DND-41 (cell line): ENCODE data around the gene ACSS1.

ENCODE experiments used
- ATAC-seq: fragments of 200-7000 bp; cut with Tn5 transposase; 3 replicates; pipeline ENCODE4 v1.9.1; 2021; ENCODE audit warnings: low read depth; ENCODE audit not compliant: insufficient read depth
- DNase-seq: peaks from one replicate; pipeline ENCODE4 v3.0.0-alpha.2; 2020
- H2AFZ ChIP-seq: 2 replicates; pipeline ENCODE4 v1.6.0; 2012; ENCODE audit warnings: low read depth, low read length
- H3K27ac ChIP-seq: 2 replicates; pipeline ENCODE4 v1.5.1; 2012; ENCODE audit warnings: low read length, inconsistent platforms
- H3K27me3 ChIP-seq: fragments of 200-600 bp; sonication (generic); 2 replicates; pipeline ENCODE4 v1.6.0; 2012; ENCODE audit warnings: low read length, mild to moderate bottlenecking, inconsistent platforms; ENCODE audit not compliant: insufficient read depth, poor library complexity
- H3K36me3 ChIP-seq: 2 replicates; pipeline ENCODE4 v1.5.1; 2012; ENCODE audit warnings: low read length, inconsistent platforms; ENCODE audit not compliant: insufficient read depth
- H3K4me1 ChIP-seq: 2 replicates; pipeline ENCODE4 v1.5.1; 2012; ENCODE audit warnings: mild to moderate bottlenecking, low read length; ENCODE audit not compliant: insufficient read depth
- H3K4me2 ChIP-seq: 2 replicates; pipeline ENCODE4 v1.6.0; 2012; ENCODE audit warnings: mild to moderate bottlenecking, moderate library complexity, low read length, inconsistent platforms; ENCODE audit not compliant: insufficient read depth
- H3K4me3 ChIP-seq, 2 experiments: fragments of 200-600 bp in 1 of 2; shearing (Covaris generic) in 1 of 2; 2 replicates each; pipeline ENCODE4 v1.5.1; 2012 to 2016; ENCODE audit warnings: inconsistent platforms in 2 of 2, low read length in 2 of 2, mild to moderate bottlenecking in 2 of 2, low read depth in 1 of 2, moderate library complexity in 1 of 2
- H3K79me2 ChIP-seq: 2 replicates; pipeline ENCODE4 v1.6.0; 2012; ENCODE audit warnings: low read length, inconsistent platforms; ENCODE audit not compliant: insufficient read depth
- H3K9ac ChIP-seq: 2 replicates; pipeline ENCODE4 v1.6.0; 2012; ENCODE audit warnings: low read depth, mild to moderate bottlenecking, inconsistent platforms, low read length, moderate library complexity
- H3K9me3 ChIP-seq: 2 replicates; pipeline ENCODE4 v1.5.1; 2012; ENCODE audit warnings: low read length, moderate library complexity, mild to moderate bottlenecking, inconsistent platforms; ENCODE audit not compliant: insufficient read depth, severe bottlenecking
- H4K20me1 ChIP-seq: 2 replicates; pipeline ENCODE4 v1.6.0; 2012; ENCODE audit warnings: low read length; ENCODE audit not compliant: insufficient read depth
- EZH2 ChIP-seq: IDR thresholded peaks from 3 replicates; pipeline ENCODE4 v1.6.1; 2012; ENCODE audit warnings: borderline replicate concordance, low read depth, mild to moderate bottlenecking, moderate library complexity, low read length, inconsistent platforms; ENCODE audit not compliant: severe bottlenecking
- TF ChIP-seq, protein P1 (sequence below): IDR thresholded peaks from 2 replicates; pipeline ENCODE4 v1.5.1; 2012; ENCODE audit warnings: borderline replicate concordance, low read length, moderate library complexity, mild to moderate bottlenecking; ENCODE audit not compliant: poor library complexity, severe bottlenecking; ENCODE audit errors: extremely low read depth

Gene ACSS1

GRCh38 chr20:24958506-24959385, 99.2 kb downstream of the ACSS1 start:
- H3K4me3 ChIP-seq, result no peak overlapping the region
- H3K9ac ChIP-seq, result no peak overlapping the region
- no peaks in the 10 kb centered on the region for H3K79me2 ChIP-seq
- H3K36me3 ChIP-seq, result peaks cover 64% of the 10 kb centered on the region
- no peak overlapping the region for H3K4me2 ChIP-seq
- ATAC-seq (no peak), DNase-seq (peak; percentile 3)
- TF ChIP-seq, protein P1, sequence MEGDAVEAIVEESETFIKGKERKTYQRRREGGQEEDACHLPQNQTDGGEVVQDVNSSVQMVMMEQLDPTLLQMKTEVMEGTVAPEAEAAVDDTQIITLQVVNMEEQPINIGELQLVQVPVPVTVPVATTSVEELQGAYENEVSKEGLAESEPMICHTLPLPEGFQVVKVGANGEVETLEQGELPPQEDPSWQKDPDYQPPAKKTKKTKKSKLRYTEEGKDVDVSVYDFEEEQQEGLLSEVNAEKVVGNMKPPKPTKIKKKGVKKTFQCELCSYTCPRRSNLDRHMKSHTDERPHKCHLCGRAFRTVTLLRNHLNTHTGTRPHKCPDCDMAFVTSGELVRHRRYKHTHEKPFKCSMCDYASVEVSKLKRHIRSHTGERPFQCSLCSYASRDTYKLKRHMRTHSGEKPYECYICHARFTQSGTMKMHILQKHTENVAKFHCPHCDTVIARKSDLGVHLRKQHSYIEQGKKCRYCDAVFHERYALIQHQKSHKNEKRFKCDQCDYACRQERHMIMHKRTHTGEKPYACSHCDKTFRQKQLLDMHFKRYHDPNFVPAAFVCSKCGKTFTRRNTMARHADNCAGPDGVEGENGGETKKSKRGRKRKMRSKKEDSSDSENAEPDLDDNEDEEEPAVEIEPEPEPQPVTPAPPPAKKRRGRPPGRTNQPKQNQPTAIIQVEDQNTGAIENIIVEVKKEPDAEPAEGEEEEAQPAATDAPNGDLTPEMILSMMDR, result no peak
- no peak for TF ChIP-seq EZH2
- no peaks in the 10 kb centered on the region for H3K9me3 ChIP-seq
- peaks cover 24% of the 10 kb centered on the region for H3K4me1 ChIP-seq
- no peak overlapping the region for H2AFZ ChIP-seq
- H4K20me1 ChIP-seq, result peaks cover 11% of the 10 kb centered on the region
- no peaks in the 10 kb centered on the region for H3K27me3 ChIP-seq
- H3K27ac ChIP-seq, result no peak overlapping the region

GRCh38 chr20:24957326-24958016, 100.5 kb downstream of the ACSS1 start:
- Histone ChIP-seq H3K9ac (no peak overlapping the region), H4K20me1 (peaks cover 11% of the 10 kb centered on the region), H3K4me3 (no peak overlapping the region), H3K27me3 (no peaks in the 10 kb centered on the region), H3K4me1 (peaks cover 24% of the 10 kb centered on the region), H3K27ac (no peak overlapping the region), H3K79me2 (no peaks in the 10 kb centered on the region), H3K36me3 (peaks cover 56% of the 10 kb centered on the region), H3K4me2 (no peak overlapping the region), H3K9me3 (no peaks in the 10 kb centered on the region), H2AFZ (no peak overlapping the region)
- DNase-seq (peak; percentile 4), ATAC-seq (no peak)
- TF ChIP-seq, protein P1, result no peak
- no peak for TF ChIP-seq EZH2
